ENCODE data around the gene ZNF559.

- TF ChIP-seq YY1 (IDR thresholded peaks at IDR 0.05; ENCODE audit: insufficient read depth, insufficient read length), result no peak
- no peak for TF ChIP-seq ZNF274 (IDR thresholded peaks at IDR 0.05; ENCODE audit: low read depth, low read length)
These were observed 21.0 kb downstream of the ZNF559 start for GRCh38 chr19:9345005-9345404.

Measured in NT2/D1 (cell line).